Esophagus muscularis mucosa (tissue), 3 donors: ENCODE data around the gene CRX.

Experiments used
- EP300 ChIP-seq: sonication (generic); formaldehyde crosslinking; IDR thresholded peaks from one replicate; pipeline ENCODE4 v1.6.1; 2017; ENCODE audit warnings: antibody characterized with exemption
- TF ChIP-seq, protein P1 (sequence below), 3 experiments: fragments of 200-600 bp in 2 of 3; fragments of 450-650 bp in 1 of 3; sonication (generic) in 2 of 3; IDR thresholded peaks; one replicate each; pipeline ENCODE4 v1.5.1; 2017 to 2019; ENCODE audit warnings: antibody characterized with exemption in 3 of 3, mild to moderate bottlenecking in 2 of 3, moderate library complexity in 1 of 3

DNA sequence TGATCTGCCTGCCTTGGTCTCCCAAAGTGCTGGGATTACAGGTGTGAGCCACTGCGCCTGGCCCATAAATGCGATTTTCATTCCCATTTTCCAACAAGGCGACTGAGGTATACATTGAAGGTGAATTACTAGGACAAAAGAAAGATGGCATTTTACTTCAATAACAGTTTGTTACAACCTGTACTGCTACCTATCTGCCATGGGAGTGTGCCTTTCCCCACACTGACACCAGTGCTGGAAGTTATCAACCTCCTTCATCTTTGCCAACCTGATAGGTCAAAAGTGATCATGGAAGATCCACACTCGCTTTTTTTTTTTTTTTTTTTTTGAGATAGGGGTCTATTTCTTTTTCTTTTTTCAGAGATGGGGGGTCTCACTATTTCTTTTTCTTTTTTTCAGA is 11.0 kb downstream of the CRX start:
- no peak for TF ChIP-seq EP300
- TF ChIP-seq, protein P1, sequence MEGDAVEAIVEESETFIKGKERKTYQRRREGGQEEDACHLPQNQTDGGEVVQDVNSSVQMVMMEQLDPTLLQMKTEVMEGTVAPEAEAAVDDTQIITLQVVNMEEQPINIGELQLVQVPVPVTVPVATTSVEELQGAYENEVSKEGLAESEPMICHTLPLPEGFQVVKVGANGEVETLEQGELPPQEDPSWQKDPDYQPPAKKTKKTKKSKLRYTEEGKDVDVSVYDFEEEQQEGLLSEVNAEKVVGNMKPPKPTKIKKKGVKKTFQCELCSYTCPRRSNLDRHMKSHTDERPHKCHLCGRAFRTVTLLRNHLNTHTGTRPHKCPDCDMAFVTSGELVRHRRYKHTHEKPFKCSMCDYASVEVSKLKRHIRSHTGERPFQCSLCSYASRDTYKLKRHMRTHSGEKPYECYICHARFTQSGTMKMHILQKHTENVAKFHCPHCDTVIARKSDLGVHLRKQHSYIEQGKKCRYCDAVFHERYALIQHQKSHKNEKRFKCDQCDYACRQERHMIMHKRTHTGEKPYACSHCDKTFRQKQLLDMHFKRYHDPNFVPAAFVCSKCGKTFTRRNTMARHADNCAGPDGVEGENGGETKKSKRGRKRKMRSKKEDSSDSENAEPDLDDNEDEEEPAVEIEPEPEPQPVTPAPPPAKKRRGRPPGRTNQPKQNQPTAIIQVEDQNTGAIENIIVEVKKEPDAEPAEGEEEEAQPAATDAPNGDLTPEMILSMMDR (IDR thresholded peaks at IDR 0.05) = no peak
